NCI-H345 treated with DMSO at 0.1 percent for 48 hours (cell line): ENCODE measurements around the gene CFP.
"Not testable (repeated sequence)": the region's sequence is repeated elsewhere in the genome, so short reads cannot be mapped to it uniquely, and the experiment has no call there.

Experiments used
- DNase-seq: peaks from one replicate; lab custom pipeline; 2025; ENCODE audit not compliant: unreplicated experiment; lab: John Stamatoyannopoulos, UW

CFP gene

GRCh38 chrX:47607091-47607490, 22.6 kb downstream of the CFP start:
- no peak for DNase-seq

- no peak for DNase-seq
These were observed 24.7 kb downstream of the CFP start for GRCh38 chrX:47605024-47605423.

- DNase-seq = not testable (repeated sequence)
These were observed 26.6 kb downstream of the CFP start for GRCh38 chrX:47603125-47603524.

GRCh38 chrX:47597222-47597621, 32.5 kb downstream of the CFP start:
- no peak for DNase-seq

- DNase-seq = no peak
These were observed 33.5 kb downstream of the CFP start for GRCh38 chrX:47596256-47596655.

GRCh38 chrX:47595716-47596251, 33.9 kb downstream of the CFP start:
- DNase-seq = no peak

- DNase-seq = no peak
These were observed 36.2 kb downstream of the CFP start for GRCh38 chrX:47593522-47593921.

- DNase-seq = no peak
These were observed 38.7 kb downstream of the CFP start for GRCh38 chrX:47590984-47591383.

GRCh38 chrX:47587906-47588735, 41.6 kb downstream of the CFP start:
- DNase-seq = no peak

- DNase-seq = no peak
These were observed 42.4 kb downstream of the CFP start for GRCh38 chrX:47587091-47587891.

- DNase-seq = no peak
These were observed 43.5 kb downstream of the CFP start for GRCh38 chrX:47586043-47586787.

- DNase-seq = no peak
These were observed 44.5 kb downstream of the CFP start for GRCh38 chrX:47585273-47585672.

- DNase-seq = no peak
These were observed 45.0 kb downstream of the CFP start for GRCh38 chrX:47584714-47585113.

GRCh38 chrX:47583240-47583861, 46.4 kb downstream of the CFP start:
- DNase-seq = no peak

- no peak for DNase-seq
These were observed 47.7 kb downstream of the CFP start, which contains the start of gene TIMP1 for GRCh38 chrX:47581731-47582647. Gene TIMP1 (plus strand): TSS chrX:47582436. CDS start chrX:47583416, 980 bp downstream.

- DNase-seq = no peak
These were observed 50.2 kb downstream of the CFP start for GRCh38 chrX:47579537-47579936.

GRCh38 chrX:47578692-47579091, 51.0 kb downstream of the CFP start:
- DNase-seq = no peak

GRCh38 chrX:47577901-47578300, 51.8 kb downstream of the CFP start:
- no peak for DNase-seq

- no peak for DNase-seq
These were observed 52.3 kb downstream of the CFP start for GRCh38 chrX:47577424-47577823.
